Right ventricle myocardium superior (tissue), 1 donor: ENCODE data around the gene NDST1. TPM values are rescaled to one million over a fixed set of nuclear protein-coding genes. Genes with fewer than 3 reads are reported as not detected.
"Not testable (repeated sequence)": the region's sequence is repeated elsewhere in the genome, so short reads cannot be mapped to it uniquely, and the experiment has no call there.

Experiments
- ATAC-seq: fragments of 200-7000 bp; cut with Tn5 transposase; one replicate; pipeline ENCODE4 v1.9.1; 2020; ENCODE audit warnings: mild to moderate bottlenecking; ENCODE audit not compliant: poor library complexity
- DNase-seq: peaks from one replicate; pipeline ENCODE4 v3.0.0-alpha.2; 2020
- intact Hi-C: fragments of 100-400 bp; cut with DNase I; formaldehyde crosslinking; loops from one replicate; pipeline ENCODE4 v1.11.2; 2022
- long read RNA-seq: library from polyadenylated mRNA; unstranded; transcript quantifications from one replicate; pipeline ENCODE4 v2.0.0, GENCODE V29; 2021
- total RNA-seq: library from RNA; stranded (reverse); fragmentation: NEBNext Ultra II Directional; extraction: Animal tissue kit (Norgen Biotek cat#: 25700); gene quantifications from one replicate; pipeline ENCODE4 v1.2.1, GENCODE V29; 2021
- donor health status: DM: no; HTN: yes; CAD: no; lungs with severe emphysema.

The NDST1 gene
- 50.8 TPM for total RNA-seq
- long read RNA-seq, partial matches to known transcripts, result 28 of 61 reads
- long read RNA-seq, other reads (novel, unspliced or antisense), result 33 of 61 reads

- ATAC-seq, result no peak
Observed at GRCh38 chr5:150507474-150508276, at the start of gene NDST1. NDST1 (plus strand) TSS chr5:150508131; CDS start chr5:150521255, 13,124 bp downstream.

DNA sequence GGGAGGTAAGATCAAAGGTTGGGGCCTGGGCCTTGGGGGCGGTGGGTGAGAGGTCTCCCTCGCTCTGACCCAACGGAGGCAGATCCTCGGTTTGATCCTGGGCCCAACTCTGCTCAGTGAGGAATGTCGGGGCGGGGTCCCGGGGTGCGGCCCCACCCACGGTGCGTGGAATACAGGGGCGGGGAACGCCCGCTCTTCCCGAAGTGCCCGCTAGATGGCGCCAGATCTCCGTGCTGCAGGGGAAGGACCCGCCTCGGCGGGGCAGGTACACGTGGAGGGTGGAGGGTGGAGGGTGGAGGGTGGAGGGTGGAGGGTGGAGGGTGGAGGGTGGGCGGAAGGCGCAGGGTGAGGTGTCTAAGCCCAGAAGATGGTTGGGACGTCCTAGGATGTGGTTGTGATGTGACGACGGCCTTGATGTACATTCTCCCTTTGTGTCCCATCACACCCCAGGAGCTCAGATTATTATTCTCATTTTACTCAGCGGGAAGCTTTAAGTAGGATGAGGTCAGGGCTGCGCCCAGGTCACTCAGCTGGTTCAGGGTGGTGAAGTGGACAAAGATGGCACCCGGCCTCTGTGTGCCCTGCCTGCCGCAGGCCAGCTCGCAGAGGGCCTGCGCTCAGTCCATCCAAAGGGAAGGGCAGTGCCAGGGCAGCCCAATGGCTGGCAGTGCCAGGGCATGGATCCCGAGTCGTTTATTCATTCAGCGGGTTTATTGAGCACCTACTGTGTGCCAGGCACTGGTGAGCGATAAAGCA, 49.0 kb upstream of the NDST1 start:
- peak; percentile 87 for DNase-seq
- ATAC-seq, result peak; percentile 98
- intact Hi-C loops, result loop anchor here (2.0 to 10.0 kb wide), 3 partner anchors 63 to 386 kb away; partner anchors contain the start of gene IRGM

More at GRCh38 chr5:150507474-150508276, at the start of gene NDST1:
- intact Hi-C loops, result no loop called here
- no peak for DNase-seq

DNA sequence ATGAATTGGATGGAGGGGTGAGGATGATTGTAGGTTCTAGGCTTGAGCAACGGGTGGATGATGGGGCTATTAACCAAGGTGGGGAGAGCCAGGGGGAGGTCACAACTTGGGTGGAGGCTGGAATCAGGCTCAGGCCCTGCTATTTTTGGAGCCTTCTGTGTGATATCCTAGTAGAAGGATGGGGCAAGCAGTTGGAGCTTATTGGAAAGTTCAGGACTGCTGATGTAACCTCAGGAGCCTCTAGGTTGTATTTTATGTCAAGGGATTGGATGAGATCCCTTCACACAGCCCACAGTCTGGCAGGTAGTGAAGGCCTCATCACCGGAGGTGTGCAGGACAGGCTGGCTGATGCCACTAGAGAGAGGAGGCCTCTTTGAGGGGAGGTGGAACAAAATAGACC, 47.1 kb upstream of the NDST1 start:
- intact Hi-C loops, result no loop called here
- DNase-seq (no peak), ATAC-seq (no peak)

- intact Hi-C loops, result no loop called here
- DNase-seq, result no peak
- no peak for ATAC-seq
Observed at GRCh38 chr5:150461231-150461630, 46.7 kb upstream of the NDST1 start.

GRCh38 chr5:150464554-150465012, 43.3 kb upstream of the NDST1 start:
- DNase-seq, result no peak
- peak; percentile 73 for ATAC-seq
- intact Hi-C loops, result no loop called here

DNA sequence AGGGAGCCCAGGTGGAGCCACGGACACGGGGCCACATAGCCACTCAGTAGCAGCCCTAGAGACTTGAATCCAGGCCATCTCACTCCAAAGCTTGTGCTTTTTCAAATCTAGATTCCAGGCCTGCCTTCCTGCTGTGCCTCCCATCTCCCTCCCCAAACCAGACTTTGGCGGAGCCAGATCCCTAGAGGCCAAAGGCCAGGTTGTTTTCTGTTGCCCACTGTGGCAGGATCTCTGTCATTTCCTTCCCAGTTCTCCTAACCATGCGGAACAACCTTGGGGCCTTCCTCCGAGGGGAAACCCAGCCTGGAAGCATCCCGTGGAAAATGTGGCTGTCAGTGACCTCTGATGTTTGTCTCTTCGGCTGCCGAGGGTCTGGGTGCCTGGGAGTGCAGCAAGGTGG, 42.0 kb upstream of the NDST1 start:
- intact Hi-C loops, result no loop called here
- ATAC-seq, result no peak
- no peak for DNase-seq

GRCh38 chr5:150468206-150468605, 39.7 kb upstream of the NDST1 start:
- DNase-seq (no peak), ATAC-seq (no peak)
- intact Hi-C loops, result no loop called here

GRCh38 chr5:150469718-150470469, 38.0 kb upstream of the NDST1 start:
- DNase-seq, result no peak
- intact Hi-C loops, result no loop called here
- no peak for ATAC-seq

DNA sequence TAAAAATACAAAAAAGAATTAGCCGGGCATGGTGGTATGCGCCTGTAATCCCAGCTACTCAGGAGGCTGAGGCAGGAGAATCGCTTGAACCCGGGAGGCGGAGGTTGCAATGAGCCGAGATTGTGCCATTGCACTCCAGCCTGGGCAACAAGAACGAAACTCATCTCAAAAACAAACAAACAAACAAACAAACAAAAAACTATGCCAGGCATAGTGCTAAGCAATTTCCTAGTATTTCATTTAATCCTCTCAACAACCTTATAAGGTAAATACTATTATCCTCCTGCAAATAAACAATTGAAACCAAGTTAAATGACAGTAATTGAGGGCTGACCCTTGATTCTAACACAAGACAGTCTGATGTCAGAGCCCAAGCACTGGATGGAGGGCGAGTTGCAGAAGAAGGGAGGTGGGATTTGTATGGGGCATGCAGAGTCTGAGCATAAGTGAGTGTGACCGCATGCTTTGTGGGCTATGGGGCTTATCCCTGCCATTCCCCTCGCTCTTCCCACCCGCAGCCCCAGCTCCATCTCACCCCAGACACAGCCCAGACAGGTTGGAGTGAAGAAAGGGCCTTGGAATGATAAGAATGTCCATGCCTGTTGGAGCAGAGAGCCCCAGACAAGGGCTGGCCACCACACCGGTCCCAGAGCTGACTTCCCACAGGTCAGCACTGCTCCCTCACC, 34.1 kb upstream of the NDST1 start:
- DNase-seq, result no peak
- ATAC-seq, result no peak
- intact Hi-C loops, result no loop called here

GRCh38 chr5:150476568-150476967, 31.4 kb upstream of the NDST1 start:
- ATAC-seq, intact Hi-C loops: not testable (repeated sequence)

DNA sequence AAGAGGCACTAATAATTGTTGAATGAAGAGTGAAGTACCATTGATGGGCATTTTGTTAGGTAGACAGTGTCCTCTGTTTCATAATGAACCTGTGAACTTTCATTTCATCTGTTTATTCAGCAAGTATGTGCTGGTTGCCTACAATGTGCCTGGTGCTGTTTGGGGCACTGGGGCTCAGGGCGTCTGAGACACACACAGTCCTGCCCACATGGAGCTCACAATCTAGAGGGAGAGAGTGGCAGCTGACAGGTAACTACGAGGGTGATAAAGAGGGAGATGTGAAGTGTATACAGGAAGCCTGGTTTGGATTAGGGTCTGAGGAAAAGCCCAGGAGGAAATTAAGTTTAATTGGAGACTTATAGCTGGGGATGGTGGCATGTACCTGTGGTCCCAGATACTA, 28.5 kb upstream of the NDST1 start:
- DNase-seq (no peak), ATAC-seq (no peak)
- intact Hi-C loops, result no loop called here

More at GRCh38 chr5:150476568-150476967, 31.4 kb upstream of the NDST1 start:
- DNase-seq, result not testable (repeated sequence)

DNA sequence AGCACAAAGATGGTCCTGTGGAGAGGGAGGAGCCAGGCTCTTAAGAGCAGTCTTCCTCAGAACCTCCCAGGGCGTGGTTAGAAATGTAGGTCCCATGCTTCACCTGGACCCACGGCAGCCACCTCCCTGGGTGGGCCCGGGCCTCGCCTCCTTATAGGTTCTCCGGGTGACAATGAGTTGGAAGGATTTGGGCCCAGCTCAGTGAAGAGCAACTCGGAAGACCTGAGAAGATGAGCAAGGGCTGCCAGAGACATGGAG, 26.3 kb upstream of the NDST1 start:
- DNase-seq (no peak), ATAC-seq (no peak)
- intact Hi-C loops, result no loop called here

DNA sequence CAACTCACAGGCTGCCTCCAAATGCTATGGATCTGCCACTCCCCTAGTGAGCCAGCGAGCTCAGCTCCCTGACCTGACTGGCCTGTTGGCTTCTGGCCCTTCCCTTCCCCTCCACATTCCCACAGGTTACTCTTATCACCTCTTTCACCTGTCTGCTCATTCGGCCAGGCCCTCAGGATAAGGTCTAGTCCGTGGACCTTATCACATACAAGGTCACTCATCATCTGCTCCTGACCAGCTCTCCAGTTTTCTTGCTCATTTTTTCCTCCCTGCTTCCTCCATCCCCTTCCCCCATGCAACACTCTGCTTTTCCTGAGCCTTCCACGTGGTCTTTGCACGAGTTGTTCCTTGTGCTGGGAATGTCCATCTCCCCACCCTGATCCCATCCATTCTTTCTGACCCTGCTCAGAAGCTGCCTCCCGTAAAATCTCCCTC, 25.9 kb upstream of the NDST1 start:
- intact Hi-C loops, result no loop called here
- ATAC-seq, result no peak
- no peak for DNase-seq

- ATAC-seq (no peak), DNase-seq (no peak)
- intact Hi-C loops, result no loop called here
Observed at GRCh38 chr5:150484964-150485692, 22.8 kb upstream of the NDST1 start.

- DNase-seq (peak; percentile 84), ATAC-seq (peak; percentile 47)
- intact Hi-C loops, result no loop called here
Observed at GRCh38 chr5:150485693-150486401, 22.1 kb upstream of the NDST1 start.

- peak; percentile 13 for ATAC-seq
- DNase-seq, result peak; percentile 74
- intact Hi-C loops, result no loop called here
Observed at GRCh38 chr5:150486402-150487198, 21.3 kb upstream of the NDST1 start.
